Neuronal stem cell (in vitro differentiated cells): ENCODE data around the gene RNF32.

Source experiments
- DNase-seq: peaks from one replicate; pipeline ENCODE4 v3.0.0-alpha.2; 2013; ENCODE audit warnings: low spot score
- H2AFZ ChIP-seq: one replicate; pipeline ENCODE4 v1.6.1; 2013; ENCODE audit warnings: mild to moderate bottlenecking, low read length, inconsistent platforms
- H2AK5ac ChIP-seq: 2 replicates; pipeline ENCODE4 v1.6.1; 2013; ENCODE audit warnings: low read depth, mild to moderate bottlenecking, inconsistent platforms, low read length, moderate library complexity, mixed read lengths
- H2BK120ac ChIP-seq: 2 replicates; pipeline ENCODE4 v1.6.1; 2013; ENCODE audit warnings: low read depth, mild to moderate bottlenecking, inconsistent platforms, low read length, moderate library complexity, mixed read lengths
- H2BK12ac ChIP-seq: one replicate; pipeline ENCODE4 v1.6.1; 2013; ENCODE audit warnings: low read length, inconsistent platforms
- H2BK15ac ChIP-seq: 2 replicates; pipeline ENCODE4 v1.6.1; 2013; ENCODE audit warnings: mild to moderate bottlenecking, low read length, inconsistent platforms, mixed read lengths
- H2BK5ac ChIP-seq: one replicate; pipeline ENCODE4 v1.6.1; 2013; ENCODE audit warnings: inconsistent platforms, mild to moderate bottlenecking, low read length, moderate library complexity
- H3K14ac ChIP-seq: one replicate; pipeline ENCODE4 v1.6.1; 2013; ENCODE audit warnings: low read length, inconsistent platforms
- H3K18ac ChIP-seq: 2 replicates; pipeline ENCODE4 v1.6.1; 2013; ENCODE audit warnings: low read length, inconsistent platforms
- H3K23ac ChIP-seq: 2 replicates; pipeline ENCODE4 v1.6.1; 2013; ENCODE audit warnings: low read depth, mild to moderate bottlenecking, mixed read lengths, low read length, inconsistent platforms; ENCODE audit not compliant: poor library complexity
- H3K27ac ChIP-seq: replicated peaks from 3 replicates; pipeline ENCODE4 v1.5.1; 2013; ENCODE audit warnings: low read length, inconsistent platforms
- H3K27me3 ChIP-seq, 3 experiments: 2 replicates each; pipeline ENCODE4 v1.6.1; 2013; ENCODE audit warnings: low read length in 3 of 3, mild to moderate bottlenecking in 2 of 3, inconsistent platforms in 1 of 3, low read depth in 1 of 3, mixed read lengths in 1 of 3, moderate library complexity in 1 of 3; ENCODE audit not compliant: control insufficient read depth in 3 of 3, insufficient read depth in 3 of 3
- H3K36me3 ChIP-seq, 2 donors: replicated peaks in 1 of 2; 2 replicates each; pipeline ENCODE4 v1.6.1; 2013; ENCODE audit warnings: low read length in 2 of 2; ENCODE audit not compliant: control insufficient read depth in 2 of 2, insufficient read depth in 2 of 2
- H3K4ac ChIP-seq: 2 replicates; pipeline ENCODE4 v1.6.1; 2013; ENCODE audit warnings: inconsistent platforms, mild to moderate bottlenecking, low read length, moderate library complexity
- H3K4me1 ChIP-seq, 2 donors: 1 replicate in 1 of 2; 2 replicates in 1 of 2; pipeline ENCODE4 v1.6.1; 2013; ENCODE audit warnings: low read length in 2 of 2, low read depth in 1 of 2; ENCODE audit not compliant: control insufficient read depth in 2 of 2, insufficient read depth in 1 of 2
- H3K4me2 ChIP-seq: one replicate; pipeline ENCODE4 v1.6.1; 2013; ENCODE audit warnings: mild to moderate bottlenecking, low read length, inconsistent platforms; ENCODE audit not compliant: insufficient read depth, poor library complexity, severe bottlenecking
- H3K4me3 ChIP-seq, 2 donors: 2 replicates each; pipeline ENCODE4 v1.5.1; 2013; ENCODE audit warnings: low read length in 2 of 2, mild to moderate bottlenecking in 2 of 2, inconsistent platforms in 1 of 2, moderate library complexity in 1 of 2
- H3K79me1 ChIP-seq: one replicate; pipeline ENCODE4 v1.6.1; 2013; ENCODE audit warnings: low read depth, mild to moderate bottlenecking, inconsistent platforms, low read length, moderate library complexity
- H3K9ac ChIP-seq: one replicate; pipeline ENCODE4 v1.6.1; 2013; ENCODE audit warnings: mild to moderate bottlenecking, low read depth, low read length, inconsistent platforms; ENCODE audit not compliant: poor library complexity
- H3K9me3 ChIP-seq, 2 donors: replicated peaks in 1 of 2; 2 replicates each; pipeline versions ENCODE3 to v1.6.1; 2013; ENCODE audit warnings: low read length in 2 of 2, mild to moderate bottlenecking in 2 of 2, inconsistent platforms in 1 of 2, low read depth in 1 of 2, mixed read lengths in 1 of 2, moderate library complexity in 1 of 2; ENCODE audit not compliant: control insufficient read depth in 2 of 2, insufficient read depth in 1 of 2
- H4K8ac ChIP-seq: one replicate; pipeline ENCODE4 v1.6.1; 2013; ENCODE audit warnings: low read depth, mild to moderate bottlenecking, inconsistent platforms, low read length, moderate library complexity
- H4K91ac ChIP-seq: one replicate; pipeline ENCODE4 v1.6.1; 2013; ENCODE audit warnings: low read length, low read depth, mild to moderate bottlenecking, inconsistent platforms; ENCODE audit not compliant: poor library complexity
- WGBS, 2 donors: extraction: QIAGEN DNeasy Blood & Tissue Kit; methylation state at CpG; one replicate each; pipeline ENCODE4 v1.1.7; 2013; ENCODE audit warnings: missing lambda C conversion rate in 2 of 2, mixed read lengths in 1 of 2; ENCODE audit not compliant: insufficient read length in 2 of 2, insufficient replicate concordance in 1 of 2; ENCODE audit errors: extremely low coverage in 2 of 2; 5-methylcytosine and 5-hydroxymethylcytosine counted together

Gene RNF32

GRCh38 chr7:156675721-156676120 is 35.1 kb downstream of the RNF32 start:
- Histone ChIP-seq H3K14ac (no peak overlapping the region), H2BK5ac (no peak overlapping the region), H4K91ac (no peak overlapping the region), H3K23ac (no peak overlapping the region), H3K36me3 (peaks cover 5 to 75% of the 10 kb centered on the region in 2 donors), H2BK15ac (no peak overlapping the region), H4K8ac (no peak overlapping the region), H2BK120ac (no peak overlapping the region), H3K9ac (no peak overlapping the region), H3K4me2 (no peak overlapping the region), H2AFZ (no peak overlapping the region), H3K27ac (no peak overlapping the region), H3K18ac (peak overlapping the region; percentile 48), H3K27me3 (no peaks in the 10 kb centered on the region), H3K79me1 (no peaks in the 10 kb centered on the region), H2AK5ac (no peak overlapping the region), H2BK12ac (no peak overlapping the region), H3K9me3 (no peaks in the 10 kb centered on the region), H3K4me1 (peaks cover 0 to 12% of the 10 kb centered on the region in 2 donors), H3K4ac (no peak overlapping the region), H3K4me3 (no peak overlapping the region)
- DNase-seq, result no peak
- no CpG with 5 or more reads among the region's 9 CpGs for WGBS, 2 donors

DNA sequence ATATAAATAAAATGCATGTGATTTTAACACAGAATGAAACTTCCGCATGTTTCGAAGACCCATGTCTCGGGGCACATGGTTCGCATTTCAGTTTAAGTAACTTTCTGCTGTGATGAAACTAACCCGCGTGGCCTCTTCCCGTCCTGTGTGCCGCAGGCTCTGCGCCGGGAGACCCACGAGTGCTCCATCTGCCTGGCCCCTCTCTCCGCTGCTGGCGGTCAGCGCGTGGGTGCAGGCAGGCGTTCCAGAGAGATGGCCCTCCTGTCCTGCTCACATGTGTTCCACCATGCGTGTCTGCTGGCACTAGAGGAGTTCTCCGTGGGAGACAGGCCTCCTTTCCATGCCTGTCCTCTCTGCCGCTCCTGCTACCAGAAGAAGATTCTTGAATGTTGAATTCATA is 35.7 kb downstream of the RNF32 start:
- H2BK12ac ChIP-seq, result no peak overlapping the region
- peaks cover 5 to 74% of the 10 kb centered on the region in 2 donors for H3K36me3 ChIP-seq
- no peaks in the 10 kb centered on the region for H3K9me3 ChIP-seq
- H3K79me1 ChIP-seq, result no peaks in the 10 kb centered on the region
- no peak overlapping the region for H4K91ac ChIP-seq
- no peaks in the 10 kb centered on the region for H3K27me3 ChIP-seq
- H2BK5ac ChIP-seq, result no peak overlapping the region
- no peak overlapping the region for H3K23ac ChIP-seq
- DNase-seq, result no peak
- peak overlapping the region; percentile 26 for H3K9ac ChIP-seq
- H3K4me2 ChIP-seq, result no peak overlapping the region
- H3K4me3 ChIP-seq, result no peak overlapping the region
- H3K4ac ChIP-seq, result no peak overlapping the region
- no peak overlapping the region for H2AK5ac ChIP-seq
- WGBS, 2 donors, result no CpG with 5 or more reads among the region's 19 CpGs
- H3K4me1 ChIP-seq, result peaks cover 0 to 12% of the 10 kb centered on the region in 2 donors
- H3K27ac ChIP-seq, result no peak overlapping the region
- no peak overlapping the region for H2BK15ac ChIP-seq
- no peak overlapping the region for H3K18ac ChIP-seq
- H3K14ac ChIP-seq, result no peak overlapping the region
- peak overlapping the region; percentile 35 for H2BK120ac ChIP-seq
- no peak overlapping the region for H2AFZ ChIP-seq
- no peak overlapping the region for H4K8ac ChIP-seq

GRCh38 chr7:156677374-156678054 is 36.9 kb downstream of the RNF32 start:
- WGBS, 2 donors, result no CpG with 5 or more reads among the region's 9 CpGs
- peak overlapping the region; percentile 15 for H3K18ac ChIP-seq
- no peak overlapping the region for H4K91ac ChIP-seq
- H4K8ac ChIP-seq, result no peak overlapping the region
- H2BK5ac ChIP-seq, result no peak overlapping the region
- no peak for DNase-seq
- H3K9ac ChIP-seq, result no peak overlapping the region
- H3K9me3 ChIP-seq, result no peaks in the 10 kb centered on the region
- H3K23ac ChIP-seq, result no peak overlapping the region
- H3K4me3 ChIP-seq, result no peak overlapping the region
- no peaks in the 10 kb centered on the region for H3K79me1 ChIP-seq
- no peak overlapping the region for H2AFZ ChIP-seq
- H2AK5ac ChIP-seq, result no peak overlapping the region
- no peak overlapping the region for H3K27ac ChIP-seq
- H3K4me1 ChIP-seq, result peaks cover 0 to 12% of the 10 kb centered on the region in 2 donors
- H2BK12ac ChIP-seq, result no peak overlapping the region
- H3K4me2 ChIP-seq, result no peak overlapping the region
- no peak overlapping the region for H3K14ac ChIP-seq
- H3K27me3 ChIP-seq, result no peaks in the 10 kb centered on the region
- no peak overlapping the region for H2BK15ac ChIP-seq
- H3K36me3 ChIP-seq, result peaks cover 5 to 78% of the 10 kb centered on the region in 2 donors
- no peak overlapping the region for H3K4ac ChIP-seq
- no peak overlapping the region for H2BK120ac ChIP-seq

DNA sequence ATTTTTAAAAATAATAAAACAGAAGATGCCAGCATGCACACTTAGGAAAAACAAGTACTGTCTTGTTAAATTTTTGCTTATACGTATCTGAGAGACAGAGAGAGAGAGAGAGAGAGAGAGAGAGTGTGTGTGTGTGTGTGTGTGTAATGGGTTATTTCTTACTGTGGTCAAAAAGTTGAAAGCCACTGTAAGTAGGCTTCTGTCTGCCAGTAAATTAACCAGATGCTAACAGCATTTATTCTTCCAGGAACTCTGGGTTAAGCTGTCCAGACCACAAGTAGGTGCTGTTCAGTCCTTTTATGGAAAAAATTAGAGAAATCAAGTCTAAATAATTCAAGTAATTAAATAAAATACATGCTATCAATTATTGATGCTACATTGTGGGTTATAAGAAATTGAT is 39.7 kb downstream of the RNF32 start:
- Histone ChIP-seq H3K79me1 (no peaks in the 10 kb centered on the region), H3K4me3 (no peak overlapping the region), H3K4me2 (no peak overlapping the region), H4K8ac (no peak overlapping the region), H2BK12ac (no peak overlapping the region), H2AK5ac (no peak overlapping the region), H3K27me3 (no peaks in the 10 kb centered on the region), H2BK5ac (no peak overlapping the region), H2BK120ac (no peak overlapping the region), H3K14ac (no peak overlapping the region), H2AFZ (no peak overlapping the region), H3K18ac (no peak overlapping the region), H3K9me3 (no peaks in the 10 kb centered on the region), H3K23ac (no peak overlapping the region), H4K91ac (no peak overlapping the region), H3K4ac (no peak overlapping the region), H3K27ac (no peak overlapping the region), H3K9ac (no peak overlapping the region), H2BK15ac (no peak overlapping the region), H3K4me1 (peaks cover 0 to 2% of the 10 kb centered on the region in 2 donors), H3K36me3 (peaks cover 5 to 82% of the 10 kb centered on the region in 2 donors)
- no peak for DNase-seq
- no CpG with 5 or more reads among the region's 1 CpG for WGBS, 2 donors
